Mucosa of stomach (tissue), 1 donor: ENCODE measurements around the gene DNAJC30.
A peak's percentile ranks its signal among the peaks of the same experiment; 100 is the strongest.

Experiments
- H3K27me3 ChIP-seq: one replicate; pipeline ENCODE4 v1.7.0; 2013; ENCODE audit warnings: mild to moderate bottlenecking, low read length; ENCODE audit not compliant: control insufficient read depth, insufficient read depth
- H3K36me3 ChIP-seq: one replicate; pipeline ENCODE4 v1.7.0; 2013; ENCODE audit warnings: low read length; ENCODE audit not compliant: control insufficient read depth, insufficient read depth
- H3K4me1 ChIP-seq: one replicate; pipeline ENCODE4 v1.7.0; 2013; ENCODE audit warnings: mild to moderate bottlenecking, low read length; ENCODE audit not compliant: control insufficient read depth, insufficient read depth
- H3K4me3 ChIP-seq: one replicate; pipeline ENCODE4 v1.7.0; 2013; ENCODE audit warnings: low read length
- H3K9ac ChIP-seq: one replicate; pipeline ENCODE4 v1.7.0; 2013; ENCODE audit warnings: mild to moderate bottlenecking, low read length, moderate library complexity
- H3K9me3 ChIP-seq: one replicate; pipeline ENCODE4 v1.7.0; 2013; ENCODE audit warnings: mild to moderate bottlenecking, low read length, moderate library complexity; ENCODE audit not compliant: control insufficient read depth
- donor health status: Pancreatic carcinoma.

Gene DNAJC30

GRCh38 chr7:73706126-73707044 is 23.1 kb upstream of the DNAJC30 start:
- H3K9me3 ChIP-seq, result no peaks in the 10 kb centered on the region
- no peak overlapping the region for H3K4me3 ChIP-seq
- H3K36me3 ChIP-seq, result no peaks in the 10 kb centered on the region
- H3K4me1 ChIP-seq, result peaks cover 40% of the 10 kb centered on the region
- no peaks in the 10 kb centered on the region for H3K27me3 ChIP-seq
- H3K9ac ChIP-seq, result peak overlapping the region; percentile 60

DNA sequence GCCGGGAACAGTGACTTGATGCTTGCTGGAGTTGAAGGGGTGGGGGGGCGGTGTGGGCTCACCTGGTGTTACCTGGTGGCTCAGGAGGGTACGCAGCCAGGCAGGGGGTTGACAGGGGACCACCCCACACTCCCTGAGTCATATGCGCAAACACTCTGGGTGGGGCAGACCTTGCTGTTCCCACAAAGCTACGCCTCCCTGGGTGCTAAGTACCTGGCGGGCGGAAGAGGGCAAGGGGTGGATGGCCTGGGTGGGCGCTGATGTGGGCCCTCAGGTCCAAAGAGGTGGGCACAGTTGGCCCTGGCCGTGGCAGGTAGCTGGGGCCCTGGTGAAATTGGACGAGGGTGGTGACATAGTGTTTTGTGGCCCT is 22.3 kb upstream of the DNAJC30 start:
- H3K9me3 ChIP-seq, result no peaks in the 10 kb centered on the region
- H3K27me3 ChIP-seq, result no peaks in the 10 kb centered on the region
- H3K4me1 ChIP-seq, result peaks cover 40% of the 10 kb centered on the region
- H3K36me3 ChIP-seq, result no peaks in the 10 kb centered on the region
- no peak overlapping the region for H3K4me3 ChIP-seq
- H3K9ac ChIP-seq, result peak overlapping the region; percentile 38

- peak overlapping the region; percentile 41 for H3K4me3 ChIP-seq
- H3K27me3 ChIP-seq, result no peaks in the 10 kb centered on the region
- no peaks in the 10 kb centered on the region for H3K9me3 ChIP-seq
- peak overlapping the region; percentile 54 for H3K9ac ChIP-seq
- H3K4me1 ChIP-seq, result peaks cover 40% of the 10 kb centered on the region
- peaks cover under 1% of the 10 kb centered on the region for H3K36me3 ChIP-seq
Measured at GRCh38 chr7:73704640-73705550, 21.6 kb upstream of the DNAJC30 start.

DNA sequence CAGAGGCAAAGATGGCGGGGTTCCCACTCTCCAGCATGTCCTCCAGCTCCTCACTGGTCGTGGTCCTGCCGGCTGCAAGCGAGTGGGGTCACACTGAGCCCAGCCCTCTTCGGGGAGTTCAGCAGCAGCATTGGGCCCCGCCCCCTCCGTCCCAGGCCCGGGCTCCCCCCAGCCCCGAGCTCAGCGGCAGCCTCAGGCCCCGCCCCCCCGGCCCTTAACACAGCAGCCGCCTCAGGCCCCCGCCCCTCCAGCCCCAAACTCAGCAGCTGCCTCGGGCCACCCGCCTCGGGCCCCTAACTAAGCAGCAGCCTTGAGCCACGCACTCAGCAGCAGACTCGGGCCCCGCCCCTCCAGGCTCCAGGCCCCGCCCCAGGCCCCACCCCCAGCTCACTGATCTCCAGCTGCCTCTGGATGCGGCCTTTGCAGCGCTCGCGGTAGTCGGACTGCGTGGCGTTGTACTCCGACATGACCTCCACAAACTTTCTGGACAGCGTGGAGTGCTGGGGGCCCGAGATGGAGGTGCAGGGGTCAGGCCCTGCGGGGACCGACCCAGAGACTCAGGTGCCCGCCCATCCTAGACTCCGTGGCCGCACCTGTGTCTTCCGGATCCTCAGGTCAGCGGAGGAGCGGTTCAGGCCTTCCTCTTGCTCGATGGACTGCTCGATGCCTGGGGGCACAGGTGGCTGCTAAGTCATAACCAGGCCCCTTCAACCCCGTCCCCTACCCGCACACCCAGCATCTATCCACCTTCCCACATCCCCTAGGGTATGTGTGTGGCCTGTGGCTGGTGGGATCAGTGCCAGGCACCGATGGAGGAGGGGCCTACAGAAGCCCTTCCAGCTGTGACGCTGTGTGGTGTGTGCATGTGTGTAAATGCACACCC is 20.7 kb upstream of the DNAJC30 start:
- Histone ChIP-seq H3K9me3 (no peaks in the 10 kb centered on the region), H3K4me1 (peaks cover 44% of the 10 kb centered on the region), H3K36me3 (peaks cover 6% of the 10 kb centered on the region), H3K9ac (no peak overlapping the region), H3K27me3 (no peaks in the 10 kb centered on the region), H3K4me3 (peak overlapping the region; percentile 41)

DNA sequence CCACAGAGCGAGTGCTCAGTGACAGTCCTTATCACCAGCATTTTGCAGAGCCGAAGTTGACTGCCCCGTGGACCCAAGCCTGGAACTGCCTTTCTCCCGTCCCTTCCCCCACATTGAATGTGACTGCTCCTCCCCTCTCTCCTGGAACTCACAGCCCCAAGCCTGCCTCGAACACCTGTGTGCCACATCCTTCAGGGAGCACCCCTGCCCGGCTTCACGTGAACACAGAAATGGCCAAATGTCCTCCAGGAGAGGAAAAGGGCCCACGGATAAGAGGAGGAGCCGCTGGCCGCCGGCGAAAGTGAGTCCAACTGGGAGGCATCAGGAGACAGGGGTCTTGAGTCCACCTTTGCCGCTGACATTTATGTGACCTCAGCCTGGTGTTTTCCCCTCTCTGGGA is 20.0 kb upstream of the DNAJC30 start:
- Histone ChIP-seq H3K4me3 (no peak overlapping the region), H3K4me1 (peaks cover 44% of the 10 kb centered on the region), H3K9me3 (no peaks in the 10 kb centered on the region), H3K27me3 (no peaks in the 10 kb centered on the region), H3K36me3 (peaks cover 6% of the 10 kb centered on the region), H3K9ac (no peak overlapping the region)

GRCh38 chr7:73702665-73703064 is 19.4 kb upstream of the DNAJC30 start:
- H3K4me1 ChIP-seq, result peaks cover 44% of the 10 kb centered on the region
- H3K27me3 ChIP-seq, result no peaks in the 10 kb centered on the region
- no peak overlapping the region for H3K4me3 ChIP-seq
- peaks cover 6% of the 10 kb centered on the region for H3K36me3 ChIP-seq
- H3K9ac ChIP-seq, result no peak overlapping the region
- no peaks in the 10 kb centered on the region for H3K9me3 ChIP-seq

DNA sequence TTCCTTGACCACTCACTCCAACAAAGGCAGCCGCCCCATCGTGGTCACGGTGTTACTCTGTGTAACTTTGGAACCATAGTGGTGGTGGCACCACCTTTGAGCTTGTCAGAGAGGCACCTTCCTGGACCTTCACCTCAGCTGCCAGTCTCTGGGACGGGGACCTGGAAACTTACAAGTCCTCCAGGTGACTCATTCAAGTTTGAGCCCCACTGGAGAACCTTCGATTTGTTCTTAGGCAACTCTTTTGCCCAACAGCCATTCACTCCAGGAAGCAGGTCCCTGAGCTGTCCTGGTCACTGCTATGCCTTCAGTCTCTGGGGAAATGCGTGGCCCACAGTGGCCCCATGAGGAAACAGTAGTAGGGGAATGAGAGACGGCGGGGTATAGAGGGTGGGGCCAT is 19.0 kb upstream of the DNAJC30 start:
- Histone ChIP-seq H3K4me1 (peaks cover 40% of the 10 kb centered on the region), H3K36me3 (peaks cover 6% of the 10 kb centered on the region), H3K27me3 (no peaks in the 10 kb centered on the region), H3K9ac (no peak overlapping the region), H3K9me3 (no peaks in the 10 kb centered on the region), H3K4me3 (no peak overlapping the region)

GRCh38 chr7:73701357-73701995 is 18.2 kb upstream of the DNAJC30 start:
- Histone ChIP-seq H3K9me3 (no peaks in the 10 kb centered on the region), H3K4me1 (peaks cover 33% of the 10 kb centered on the region), H3K4me3 (no peak overlapping the region), H3K9ac (no peak overlapping the region), H3K36me3 (peaks cover 6% of the 10 kb centered on the region), H3K27me3 (no peaks in the 10 kb centered on the region)

- Histone ChIP-seq H3K4me1 (peaks cover 25% of the 10 kb centered on the region), H3K4me3 (no peak overlapping the region), H3K9me3 (no peaks in the 10 kb centered on the region), H3K9ac (no peak overlapping the region), H3K36me3 (peaks cover 6% of the 10 kb centered on the region), H3K27me3 (no peaks in the 10 kb centered on the region)
Measured at GRCh38 chr7:73700581-73701134, 17.4 kb upstream of the DNAJC30 start.

- Histone ChIP-seq H3K9me3 (no peaks in the 10 kb centered on the region), H3K36me3 (peaks cover 6% of the 10 kb centered on the region), H3K9ac (no peak overlapping the region), H3K4me3 (no peak overlapping the region), H3K4me1 (peaks cover 19% of the 10 kb centered on the region), H3K27me3 (no peaks in the 10 kb centered on the region)
Measured at GRCh38 chr7:73700069-73700423, 16.8 kb upstream of the DNAJC30 start.
